Natural killer cell (primary cell): Measurements from ENCODE around the gene FBXW2. TPM values are rescaled to one million over a fixed set of nuclear protein-coding genes. Genes with fewer than 3 reads are reported as not detected.

Experiments
- ATAC-seq, 3 donors: fragments of 150-1000 bp in 2 of 3; fragments of 200-7000 bp in 1 of 3; cut with Tn5 transposase; 1 replicate in 1 of 3; 2 replicates in 2 of 3; pipeline ENCODE4 v1.10.0; 2021; ENCODE audit warnings: mild to moderate bottlenecking in 2 of 3, moderate library complexity in 2 of 3
- DNase-seq, 2 donors: peaks; one replicate each; pipeline versions ENCODE4 v3.0.0 to v3.0.0-alpha.2; 2013 to 2021; ENCODE audit warnings: mixed read lengths in 1 of 2
- H3K27ac ChIP-seq: one replicate; pipeline ENCODE4 v1.5.1; 2013; ENCODE audit warnings: mild to moderate bottlenecking, low read length
- H3K27me3 ChIP-seq: one replicate; pipeline ENCODE4 v1.6.1; 2013; ENCODE audit warnings: low read length; ENCODE audit not compliant: control insufficient read depth, insufficient read depth
- H3K36me3 ChIP-seq: one replicate; pipeline ENCODE4 v1.6.1; 2013; ENCODE audit warnings: low read length; ENCODE audit not compliant: control insufficient read depth, insufficient read depth
- H3K4me1 ChIP-seq: one replicate; pipeline ENCODE4 v1.6.1; 2013; ENCODE audit warnings: low read length; ENCODE audit not compliant: control insufficient read depth, insufficient read depth
- H3K4me3 ChIP-seq: one replicate; pipeline ENCODE4 v1.5.1; 2013; ENCODE audit warnings: low read length
- H3K9me3 ChIP-seq: one replicate; pipeline ENCODE4 v1.6.1; 2013; ENCODE audit warnings: low read length; ENCODE audit not compliant: control insufficient read depth, insufficient read depth
- H3K27ac Mint-ChIP-seq, 2 donors: one replicate each; pipeline ENCODE4 v1.8.0; 2022; ENCODE audit warnings: mild to moderate bottlenecking in 2 of 2, mixed read lengths in 2 of 2, moderate library complexity in 1 of 2
- H3K27me3 Mint-ChIP-seq, 2 donors: one replicate each; pipeline ENCODE4 v1.8.0; 2022; ENCODE audit warnings: low read depth in 2 of 2, mixed read lengths in 2 of 2
- H3K36me3 Mint-ChIP-seq: one replicate; pipeline ENCODE4 v1.8.0; 2022; ENCODE audit warnings: mixed read lengths
- H3K4me1 Mint-ChIP-seq, 2 donors: one replicate each; pipeline ENCODE4 v1.8.0; 2022; ENCODE audit warnings: mixed read lengths in 2 of 2
- H3K4me3 Mint-ChIP-seq: one replicate; pipeline ENCODE4 v1.8.0; 2022; ENCODE audit warnings: mild to moderate bottlenecking, moderate library complexity, mixed read lengths
- H3K9me3 Mint-ChIP-seq, 2 donors: one replicate each; pipeline ENCODE4 v1.8.0; 2022; ENCODE audit warnings: mixed read lengths in 2 of 2
- CTCF ChIP-seq: fragments of 200-600 bp; IDR thresholded peaks from one replicate; pipeline ENCODE4 v1.8.0; 2022; ENCODE audit warnings: antibody characterized with exemption
- WGBS: methylation state at CpG from one replicate; pipeline ENCODE4 v1.1.7; 2013; ENCODE audit warnings: missing lambda C conversion rate; ENCODE audit not compliant: insufficient coverage; 5-methylcytosine and 5-hydroxymethylcytosine counted together
- intact Hi-C: fragments of 100-400 bp; cut with micrococcal nuclease; formaldehyde crosslinking; loops from one replicate; pipeline ENCODE4 v1.14.2; 2022
- total RNA-seq, 4 donors: library from RNA; stranded (reverse); fragments of 120-200 nt in 1 of 4; gene quantifications; one replicate each; pipeline versions ENCODE4 v1.2.3 to v1.2.4, GENCODE V29; 2013 to 2022

FBXW2 gene
- total RNA-seq, 3 donors from 2014 or later (not counting 1 experiment from before 2014, with no cell fraction given), result 88.3 to 122 (median 92.6) TPM

DNA sequence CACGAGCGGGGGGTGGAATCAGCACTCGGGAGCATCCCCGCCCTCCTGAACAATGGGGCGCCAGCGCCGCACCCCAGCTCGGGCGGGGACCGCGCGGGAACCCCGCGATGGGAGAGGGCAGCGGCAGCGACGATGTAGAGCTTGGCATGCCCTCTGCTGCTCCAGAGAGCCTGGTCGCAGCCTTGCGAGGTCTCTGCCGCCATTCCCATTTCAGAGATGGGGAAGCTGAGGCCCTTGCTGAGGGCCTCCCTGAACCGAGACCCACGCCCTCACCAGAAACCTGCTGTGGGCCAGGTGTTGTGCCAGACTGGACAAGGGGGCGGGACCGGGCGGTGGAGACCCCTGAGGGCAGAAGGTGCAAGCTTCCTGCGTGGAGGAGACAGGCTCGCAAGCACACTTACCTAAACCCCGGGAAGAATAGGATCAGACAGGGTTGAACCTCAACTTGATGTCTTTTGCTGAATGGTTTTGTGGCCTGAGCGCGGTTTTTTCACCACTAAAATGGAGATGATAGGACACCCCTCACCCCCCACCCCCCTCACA lies 78.3 kb downstream of the FBXW2 start:
- H3K27ac Mint-ChIP-seq, result peak overlapping the region; percentile 90 to 94
- no peak for ATAC-seq
- WGBS, result 10% methylated on average over 30 of the region's 30 CpGs

GRCh38 chr9:120714088-120714845 lies 78.9 kb downstream of the FBXW2 start, which contains the start of gene MEGF9:
Gene MEGF9, minus strand, starts transcription at chr9:120714470. Its CDS starts 112 bp downstream, at chr9:120714358.
- Histone ChIP-seq H3K27me3 (no peaks in the 10 kb centered on the region), H3K4me3 (peak within 1 kb of the TSS; percentile 67), H3K27ac (peak within 1 kb of the TSS; percentile 64), H3K4me1 (peaks cover 29% of the 10 kb centered on the region), H3K9me3 (no peaks in the 10 kb centered on the region), H3K36me3 (no peaks in the 10 kb centered on the region)
- H3K36me3 Mint-ChIP-seq, result no peaks in the 10 kb centered on the region
- H3K9me3 Mint-ChIP-seq, result no peaks in the 10 kb centered on the region
- peak within 1 kb of the TSS; percentile 90 to 94 for H3K27ac Mint-ChIP-seq
- peak within 1 kb of the TSS; percentile 95 for H3K4me3 Mint-ChIP-seq
- TF ChIP-seq CTCF, result no peak
- ATAC-seq (peak; percentile 90 to 98 (median 95)), DNase-seq (peak; percentile 97)
- under 1% methylated on average over 102 of the region's 102 CpGs for WGBS
- intact Hi-C loops, result loop anchor here (1.0 to 5.0 kb wide), 4 partner anchors 133 to 488 kb away; partner anchors contain the start of genes CDK5RAP2, RAB14 and TRAF1
- H3K27me3 Mint-ChIP-seq, result no peaks in the 10 kb centered on the region
- H3K4me1 Mint-ChIP-seq, result peaks cover 24 to 35% of the 10 kb centered on the region in 2 donors

More for the DNA sequence above, 78.3 kb downstream of the FBXW2 start:
- H3K4me1 Mint-ChIP-seq, result peaks cover 24 to 35% of the 10 kb centered on the region in 2 donors
- H3K27me3 Mint-ChIP-seq, result no peaks in the 10 kb centered on the region
- Histone ChIP-seq H3K27ac (peak overlapping the region; percentile 64), H3K4me1 (peaks cover 23% of the 10 kb centered on the region), H3K9me3 (no peaks in the 10 kb centered on the region), H3K27me3 (no peaks in the 10 kb centered on the region), H3K36me3 (no peaks in the 10 kb centered on the region), H3K4me3 (peak overlapping the region; percentile 67)
- DNase-seq, result no peak
- H3K4me3 Mint-ChIP-seq, result peak overlapping the region; percentile 85
- H3K36me3 Mint-ChIP-seq, result no peaks in the 10 kb centered on the region
- H3K9me3 Mint-ChIP-seq, result no peaks in the 10 kb centered on the region
- no peak for TF ChIP-seq CTCF
- intact Hi-C loops, result loop anchor here (1.0 to 5.0 kb wide), 4 partner anchors 134 to 487 kb away; partner anchors contain the start of genes CDK5RAP2, RAB14 and TRAF1

- peaks cover 29% of the 10 kb centered on the region for H3K4me1 ChIP-seq
- WGBS, result under 1% methylated on average over 50 of the region's 50 CpGs
- no peak for ATAC-seq
- peak overlapping the region; percentile 62 for H3K27ac ChIP-seq
- TF ChIP-seq CTCF, result no peak
- intact Hi-C loops, result loop anchor here (1.0 to 5.0 kb wide), 4 partner anchors 133 to 489 kb away; partner anchors contain the start of genes CDK5RAP2, RAB14 and TRAF1
- Mint-ChIP-seq H3K27me3 (no peaks in the 10 kb centered on the region), H3K27ac (peak overlapping the region; percentile 90 to 94), H3K4me1 (peaks cover 24 to 41% of the 10 kb centered on the region in 2 donors), H3K9me3 (no peaks in the 10 kb centered on the region), H3K4me3 (peak overlapping the region; percentile 95), H3K36me3 (no peaks in the 10 kb centered on the region)
- H3K9me3 ChIP-seq, result no peaks in the 10 kb centered on the region
- H3K36me3 ChIP-seq, result no peaks in the 10 kb centered on the region
- H3K4me3 ChIP-seq, result peak overlapping the region; percentile 58
- DNase-seq, result peak in 1 of 2 donors; percentile 38
- no peaks in the 10 kb centered on the region for H3K27me3 ChIP-seq
Observed at GRCh38 chr9:120713257-120714087, 79.7 kb downstream of the FBXW2 start.
